Breast epithelium (tissue), 4 donors: ENCODE results near the gene PRKCE. TPM values are rescaled to one million over a fixed set of nuclear protein-coding genes. Genes with fewer than 3 reads are reported as not detected.
A peak's percentile ranks its signal among the peaks of the same experiment; 100 is the strongest.

Experiments
- DNase-seq, 2 donors: peaks; one replicate each; pipeline ENCODE4 v3.0.0-alpha.2; 2019; ENCODE audit warnings: low spot score in 2 of 2
- H3K27ac ChIP-seq, 2 donors: fragments of 200-600 bp; sonication (generic) in 1 of 2; one replicate each; pipeline ENCODE4 v1.5.1; 2016 to 2019; ENCODE audit warnings: mild to moderate bottlenecking in 1 of 2
- H3K27me3 ChIP-seq, 2 donors: fragments of 200-600 bp; sonication (generic) in 1 of 2; one replicate each; pipeline versions ENCODE4 v1.5.1 to v1.6.0; 2017 to 2019; ENCODE audit warnings: control low read depth in 1 of 2, mild to moderate bottlenecking in 1 of 2
- H3K36me3 ChIP-seq: fragments of 200-600 bp; one replicate; pipeline ENCODE4 v1.5.1; 2019
- H3K4me1 ChIP-seq, 2 donors: fragments of 200-600 bp; sonication (generic); one replicate each; pipeline ENCODE4 v1.5.1; 2016 to 2019; ENCODE audit warnings: control low read depth in 1 of 2
- H3K4me3 ChIP-seq, 3 donors: fragments of 200-600 bp; sonication (generic); 1 replicate in 2 of 3; 2 replicates in 1 of 3; pipeline ENCODE4 v1.5.1; 2016 to 2019; ENCODE audit warnings: mild to moderate bottlenecking in 3 of 3, moderate library complexity in 2 of 3
- H3K9me3 ChIP-seq, 2 donors: fragments of 200-600 bp; sonication (generic) in 1 of 2; one replicate each; pipeline ENCODE4 v1.5.1; 2016 to 2019; ENCODE audit warnings: control low read depth in 1 of 2
- POLR2A ChIP-seq: fragments of 450-650 bp; IDR thresholded peaks from one replicate; pipeline ENCODE4 v1.6.1; 2016; ENCODE audit warnings: antibody characterized with exemption, mild to moderate bottlenecking, moderate library complexity
- POLR2AphosphoS5 ChIP-seq, 3 donors: sonication (generic); formaldehyde crosslinking; IDR thresholded peaks; one replicate each; pipeline ENCODE4 v1.6.1; 2017; ENCODE audit warnings: antibody characterized with exemption in 3 of 3
- intact Hi-C: fragments of 100-400 bp; cut with DNase I; formaldehyde crosslinking; loops from one replicate; pipeline ENCODE4 v1.15.1; 2023; ENCODE audit warnings: low total_unique reads
- total RNA-seq, 3 donors: library from RNA; depleted of rRNA; stranded (reverse); fragments of >200 nt; gene quantifications; one replicate each; pipeline ENCODE4 v1.1.0, GENCODE V29; 2016
- TF ChIP-seq, protein P1 (sequence below), 3 donors: fragments of 450-650 bp; IDR thresholded peaks; one replicate each; pipeline ENCODE4 v1.5.1; 2016 to 2017; ENCODE audit warnings: antibody characterized with exemption in 3 of 3, mild to moderate bottlenecking in 3 of 3, moderate library complexity in 3 of 3

Gene PRKCE
- total RNA-seq, 3 donors from 2014 or later: 20.6 to 34.0 (median 23.6) TPM

DNA sequence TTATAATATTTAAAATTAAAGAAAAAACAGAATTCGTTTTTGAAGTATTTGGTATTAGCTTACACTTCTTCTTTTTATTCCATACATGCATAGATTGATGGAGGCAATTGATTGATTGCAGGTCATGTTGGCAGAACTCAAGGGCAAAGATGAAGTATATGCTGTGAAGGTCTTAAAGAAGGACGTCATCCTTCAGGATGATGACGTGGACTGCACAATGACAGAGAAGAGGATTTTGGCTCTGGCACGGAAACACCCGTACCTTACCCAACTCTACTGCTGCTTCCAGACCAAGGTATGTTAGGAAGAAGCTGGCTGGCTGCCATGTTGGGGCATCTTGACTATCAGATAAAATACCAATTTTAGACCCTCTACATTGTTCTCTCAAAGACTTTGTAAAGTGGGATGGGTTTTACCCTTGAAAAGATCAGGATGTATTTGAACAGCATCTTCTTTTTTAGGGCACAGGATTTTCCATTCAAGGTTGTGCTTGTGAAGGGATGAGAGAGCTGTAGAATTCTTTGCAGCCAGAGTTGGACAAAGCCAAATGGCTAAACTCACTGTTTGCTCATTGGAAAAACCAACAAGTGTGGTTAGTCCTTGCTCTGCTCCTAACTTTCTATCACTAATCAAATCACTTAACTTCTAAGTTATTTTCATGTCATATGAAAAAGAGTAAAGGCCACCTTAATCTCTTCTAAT, 358.9 kb downstream of the PRKCE start:
- H3K4me1 ChIP-seq: no peaks in the 10 kb centered on the region
- no peak overlapping the region for H3K27ac ChIP-seq
- no peak overlapping the region for H3K4me3 ChIP-seq
- TF ChIP-seq POLR2A: no peak
- TF ChIP-seq, protein P1, sequence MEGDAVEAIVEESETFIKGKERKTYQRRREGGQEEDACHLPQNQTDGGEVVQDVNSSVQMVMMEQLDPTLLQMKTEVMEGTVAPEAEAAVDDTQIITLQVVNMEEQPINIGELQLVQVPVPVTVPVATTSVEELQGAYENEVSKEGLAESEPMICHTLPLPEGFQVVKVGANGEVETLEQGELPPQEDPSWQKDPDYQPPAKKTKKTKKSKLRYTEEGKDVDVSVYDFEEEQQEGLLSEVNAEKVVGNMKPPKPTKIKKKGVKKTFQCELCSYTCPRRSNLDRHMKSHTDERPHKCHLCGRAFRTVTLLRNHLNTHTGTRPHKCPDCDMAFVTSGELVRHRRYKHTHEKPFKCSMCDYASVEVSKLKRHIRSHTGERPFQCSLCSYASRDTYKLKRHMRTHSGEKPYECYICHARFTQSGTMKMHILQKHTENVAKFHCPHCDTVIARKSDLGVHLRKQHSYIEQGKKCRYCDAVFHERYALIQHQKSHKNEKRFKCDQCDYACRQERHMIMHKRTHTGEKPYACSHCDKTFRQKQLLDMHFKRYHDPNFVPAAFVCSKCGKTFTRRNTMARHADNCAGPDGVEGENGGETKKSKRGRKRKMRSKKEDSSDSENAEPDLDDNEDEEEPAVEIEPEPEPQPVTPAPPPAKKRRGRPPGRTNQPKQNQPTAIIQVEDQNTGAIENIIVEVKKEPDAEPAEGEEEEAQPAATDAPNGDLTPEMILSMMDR (IDR thresholded peaks at IDR 0.05): no peak
- no peak for TF ChIP-seq POLR2AphosphoS5 (IDR thresholded peaks at IDR 0.05)
- H3K36me3 ChIP-seq: no peaks in the 10 kb centered on the region
- no peaks in the 10 kb centered on the region for H3K9me3 ChIP-seq
- H3K27me3 ChIP-seq: no peaks in the 10 kb centered on the region
- intact Hi-C loops: no loop called here
- DNase-seq: no peak

DNA sequence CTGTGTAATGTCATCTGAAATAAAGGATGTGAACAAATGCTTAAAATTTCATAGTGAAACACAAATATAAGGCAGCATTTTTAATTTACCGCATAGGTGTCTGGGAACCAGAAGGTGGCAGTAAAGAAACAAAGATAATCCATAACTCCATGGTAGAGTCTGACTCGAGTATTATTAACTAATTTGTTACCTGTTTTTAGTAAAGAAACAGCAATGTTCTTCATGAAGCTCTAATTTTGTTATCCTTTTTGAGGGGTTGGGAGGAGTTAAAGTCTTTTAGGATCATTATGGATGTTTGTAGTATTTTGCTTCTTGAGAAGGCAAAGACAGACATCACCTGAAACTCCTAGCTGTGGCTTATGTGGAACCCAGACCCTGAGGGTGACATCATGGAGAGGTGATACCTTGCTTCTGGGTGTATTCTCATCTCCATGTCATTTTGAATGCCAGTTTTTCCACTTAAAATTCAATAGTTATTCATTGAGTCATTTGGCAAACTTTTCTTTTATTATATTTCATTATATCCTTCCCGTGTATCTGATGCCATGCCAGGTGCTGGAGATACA, 359.5 kb downstream of the PRKCE start:
- Histone ChIP-seq H3K27ac (no peak overlapping the region), H3K27me3 (no peaks in the 10 kb centered on the region), H3K36me3 (no peaks in the 10 kb centered on the region), H3K4me3 (no peak overlapping the region), H3K9me3 (no peaks in the 10 kb centered on the region), H3K4me1 (no peaks in the 10 kb centered on the region)
- TF ChIP-seq POLR2AphosphoS5 (IDR thresholded peaks at IDR 0.05) (no peak), POLR2A (no peak)
- TF ChIP-seq, protein P1 (IDR thresholded peaks at IDR 0.05): peak; percentile 19 to 72 (median 71)
- intact Hi-C loops: no loop called here
- DNase-seq: no peak

DNA sequence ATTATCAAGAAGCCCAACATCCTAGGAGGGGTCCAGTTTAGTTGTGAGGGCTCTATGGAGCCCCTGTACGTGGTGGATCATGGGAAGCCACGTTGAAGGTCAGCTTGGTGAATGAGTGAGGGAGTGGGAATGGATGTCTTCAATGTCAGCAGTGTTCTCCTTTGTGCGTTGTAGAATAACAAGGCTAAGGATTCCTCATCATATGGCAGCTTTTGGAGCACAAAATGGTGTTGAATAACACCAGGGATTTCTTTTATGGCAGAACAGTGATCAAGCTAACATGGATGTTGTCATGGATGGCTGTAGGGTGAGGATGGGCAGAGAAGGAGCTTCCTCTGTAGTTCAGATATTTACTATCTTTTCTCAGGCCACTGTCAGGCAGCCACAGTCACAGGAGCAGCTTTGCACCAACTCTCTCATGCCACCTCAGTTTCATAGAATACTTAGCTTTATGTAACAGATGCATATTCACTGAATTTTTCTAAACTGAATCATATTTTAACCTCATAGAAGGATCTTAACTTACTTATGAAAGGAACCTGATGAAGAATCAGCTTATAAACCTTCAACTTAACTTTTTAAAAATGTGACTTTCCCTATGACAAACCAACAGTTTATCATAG, 361.3 kb downstream of the PRKCE start:
- H3K9me3 ChIP-seq: no peaks in the 10 kb centered on the region
- TF ChIP-seq POLR2AphosphoS5 (IDR thresholded peaks at IDR 0.05) (no peak), POLR2A (no peak)
- TF ChIP-seq, protein P1 (IDR thresholded peaks at IDR 0.05): no peak
- H3K4me3 ChIP-seq: no peak overlapping the region
- no peaks in the 10 kb centered on the region for H3K27me3 ChIP-seq
- H3K4me1 ChIP-seq: no peaks in the 10 kb centered on the region
- no peak overlapping the region for H3K27ac ChIP-seq
- intact Hi-C loops: no loop called here
- H3K36me3 ChIP-seq: no peaks in the 10 kb centered on the region
- no peak for DNase-seq

DNA sequence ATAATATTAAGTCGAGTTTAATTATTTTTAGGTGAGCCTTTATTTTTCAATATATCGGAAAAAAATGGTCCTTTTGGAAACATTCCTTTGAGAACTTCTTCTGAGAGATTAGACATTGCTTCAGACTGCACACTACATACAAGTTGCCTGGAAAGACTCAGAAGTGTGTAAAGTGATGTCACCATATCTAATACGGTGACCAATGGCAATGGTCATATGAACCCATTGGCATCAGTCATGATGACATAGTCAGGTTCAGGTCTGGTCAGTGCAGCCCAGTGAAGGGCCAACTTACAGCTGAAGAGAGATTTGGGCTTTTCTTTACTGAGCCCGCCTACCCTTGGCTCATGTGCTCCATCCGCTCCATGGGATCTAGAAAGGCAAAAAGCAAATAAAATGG, 362.3 kb downstream of the PRKCE start:
- DNase-seq: no peak
- Histone ChIP-seq H3K4me3 (no peak overlapping the region), H3K36me3 (no peaks in the 10 kb centered on the region), H3K27me3 (no peaks in the 10 kb centered on the region), H3K9me3 (no peaks in the 10 kb centered on the region), H3K27ac (no peak overlapping the region), H3K4me1 (no peaks in the 10 kb centered on the region)
- TF ChIP-seq POLR2AphosphoS5 (IDR thresholded peaks at IDR 0.05): no peak
- TF ChIP-seq, protein P1 (IDR thresholded peaks at IDR 0.05): no peak
- intact Hi-C loops: no loop called here

DNA sequence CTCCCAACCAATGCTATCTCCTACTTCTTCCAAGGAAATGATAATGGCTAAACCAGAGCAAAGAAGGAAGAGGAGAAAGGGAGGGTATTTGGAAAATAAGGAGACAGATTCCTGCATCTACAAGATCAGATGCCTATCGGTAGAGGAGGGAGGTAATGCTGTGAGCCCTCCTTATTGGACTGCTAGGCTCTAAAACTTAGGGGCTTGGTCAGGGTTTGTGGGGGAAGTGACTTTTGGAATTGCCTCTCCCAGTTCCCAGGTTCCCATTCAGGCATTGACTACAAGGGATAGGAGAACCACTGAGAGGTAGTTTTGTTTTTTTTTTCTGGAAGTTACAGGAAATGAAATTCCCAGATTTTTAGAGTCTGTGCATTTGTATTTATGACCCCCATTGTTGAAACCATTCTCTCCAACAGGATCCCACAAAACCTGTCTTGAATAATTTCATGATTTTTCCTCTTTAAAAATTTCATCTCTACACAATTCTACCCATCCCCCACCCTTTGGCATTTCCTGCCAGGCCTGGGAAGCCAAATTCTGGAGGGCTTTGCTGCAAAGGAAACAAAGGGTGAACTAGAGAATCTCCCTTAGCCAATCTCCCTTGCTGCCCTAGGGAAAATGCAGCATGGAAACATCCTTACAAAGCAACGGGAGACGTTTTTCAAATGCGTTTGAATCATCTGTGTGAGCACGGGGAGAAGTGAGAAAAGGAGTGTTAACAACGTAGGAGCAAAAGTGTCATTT, 363.6 kb downstream of the PRKCE start:
- Histone ChIP-seq H3K27ac (no peak overlapping the region), H3K4me1 (no peaks in the 10 kb centered on the region), H3K36me3 (no peaks in the 10 kb centered on the region), H3K9me3 (no peaks in the 10 kb centered on the region), H3K27me3 (no peaks in the 10 kb centered on the region), H3K4me3 (no peak overlapping the region)
- DNase-seq: no peak
- intact Hi-C loops: no loop called here
- no peak for TF ChIP-seq POLR2AphosphoS5 (IDR thresholded peaks at IDR 0.05)
- TF ChIP-seq, protein P1 (IDR thresholded peaks at IDR 0.05): no peak
- no peak for TF ChIP-seq POLR2A
